GM12864 (cell line): Measurements from ENCODE around the gene MIPOL1.
"Not testable (repeated sequence)": the region's sequence is repeated elsewhere in the genome, so short reads cannot be mapped to it uniquely, and the experiment has no call there.

ENCODE experiments used
- DNase-seq: peaks from one replicate; pipeline ENCODE4 v3.0.0-alpha.2; 2011; ENCODE audit warnings: low read depth
- H3K4me3 ChIP-seq: 2 replicates; pipeline ENCODE4 v1.5.1; 2011; ENCODE audit warnings: mild to moderate bottlenecking, low read depth, low read length, control low read depth
- TF ChIP-seq, protein P1 (sequence below): IDR thresholded peaks from 2 replicates; pipeline ENCODE4 v1.5.1; 2011; ENCODE audit warnings: low read depth, mild to moderate bottlenecking, moderate library complexity, low read length, control low read depth, inconsistent platforms; ENCODE audit errors: missing control alignments

MIPOL1 gene

DNA sequence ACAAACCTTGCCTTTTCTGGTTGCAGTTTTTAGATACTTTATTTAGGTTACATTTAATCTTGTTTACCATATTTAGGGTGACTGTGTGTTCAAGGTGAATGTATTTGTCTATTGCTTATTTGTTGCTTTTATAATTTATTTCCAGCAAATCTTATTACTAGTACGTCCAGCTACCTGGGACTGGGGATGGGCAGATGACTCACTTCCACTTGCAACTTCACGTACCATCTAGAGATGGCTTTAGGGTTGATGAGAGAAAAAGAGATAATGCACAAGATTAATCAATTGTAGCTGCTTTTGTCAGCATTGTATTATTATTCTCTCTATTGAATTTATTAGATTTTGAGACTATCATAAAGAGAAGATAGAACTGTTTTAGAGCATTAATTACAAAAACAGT is 5.1 kb downstream of the MIPOL1 start:
- TF ChIP-seq, protein P1, sequence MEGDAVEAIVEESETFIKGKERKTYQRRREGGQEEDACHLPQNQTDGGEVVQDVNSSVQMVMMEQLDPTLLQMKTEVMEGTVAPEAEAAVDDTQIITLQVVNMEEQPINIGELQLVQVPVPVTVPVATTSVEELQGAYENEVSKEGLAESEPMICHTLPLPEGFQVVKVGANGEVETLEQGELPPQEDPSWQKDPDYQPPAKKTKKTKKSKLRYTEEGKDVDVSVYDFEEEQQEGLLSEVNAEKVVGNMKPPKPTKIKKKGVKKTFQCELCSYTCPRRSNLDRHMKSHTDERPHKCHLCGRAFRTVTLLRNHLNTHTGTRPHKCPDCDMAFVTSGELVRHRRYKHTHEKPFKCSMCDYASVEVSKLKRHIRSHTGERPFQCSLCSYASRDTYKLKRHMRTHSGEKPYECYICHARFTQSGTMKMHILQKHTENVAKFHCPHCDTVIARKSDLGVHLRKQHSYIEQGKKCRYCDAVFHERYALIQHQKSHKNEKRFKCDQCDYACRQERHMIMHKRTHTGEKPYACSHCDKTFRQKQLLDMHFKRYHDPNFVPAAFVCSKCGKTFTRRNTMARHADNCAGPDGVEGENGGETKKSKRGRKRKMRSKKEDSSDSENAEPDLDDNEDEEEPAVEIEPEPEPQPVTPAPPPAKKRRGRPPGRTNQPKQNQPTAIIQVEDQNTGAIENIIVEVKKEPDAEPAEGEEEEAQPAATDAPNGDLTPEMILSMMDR = no peak
- no peak overlapping the region for H3K4me3 ChIP-seq
- no peak for DNase-seq

DNA sequence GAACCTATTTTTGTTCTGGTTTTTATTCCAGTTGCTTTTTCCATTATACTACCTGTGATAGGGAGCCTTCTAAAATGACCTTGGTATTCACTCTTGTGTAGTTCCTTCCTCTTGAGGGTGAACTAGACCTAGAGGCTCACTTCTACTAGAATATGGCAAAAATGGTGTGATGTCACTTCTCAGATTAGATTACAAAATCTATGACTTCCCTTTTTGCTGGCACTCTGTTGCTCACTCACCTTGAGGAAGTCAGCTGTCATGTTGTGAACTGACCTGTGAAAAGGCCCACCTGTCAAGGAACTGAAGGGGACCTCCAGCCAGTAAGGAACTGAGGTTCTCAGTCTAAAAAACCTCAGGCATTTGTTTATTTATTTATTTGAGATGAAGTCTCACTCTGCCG is 5.7 kb downstream of the MIPOL1 start:
- no peak overlapping the region for H3K4me3 ChIP-seq
- TF ChIP-seq, protein P1 = no peak
- no peak for DNase-seq

DNA sequence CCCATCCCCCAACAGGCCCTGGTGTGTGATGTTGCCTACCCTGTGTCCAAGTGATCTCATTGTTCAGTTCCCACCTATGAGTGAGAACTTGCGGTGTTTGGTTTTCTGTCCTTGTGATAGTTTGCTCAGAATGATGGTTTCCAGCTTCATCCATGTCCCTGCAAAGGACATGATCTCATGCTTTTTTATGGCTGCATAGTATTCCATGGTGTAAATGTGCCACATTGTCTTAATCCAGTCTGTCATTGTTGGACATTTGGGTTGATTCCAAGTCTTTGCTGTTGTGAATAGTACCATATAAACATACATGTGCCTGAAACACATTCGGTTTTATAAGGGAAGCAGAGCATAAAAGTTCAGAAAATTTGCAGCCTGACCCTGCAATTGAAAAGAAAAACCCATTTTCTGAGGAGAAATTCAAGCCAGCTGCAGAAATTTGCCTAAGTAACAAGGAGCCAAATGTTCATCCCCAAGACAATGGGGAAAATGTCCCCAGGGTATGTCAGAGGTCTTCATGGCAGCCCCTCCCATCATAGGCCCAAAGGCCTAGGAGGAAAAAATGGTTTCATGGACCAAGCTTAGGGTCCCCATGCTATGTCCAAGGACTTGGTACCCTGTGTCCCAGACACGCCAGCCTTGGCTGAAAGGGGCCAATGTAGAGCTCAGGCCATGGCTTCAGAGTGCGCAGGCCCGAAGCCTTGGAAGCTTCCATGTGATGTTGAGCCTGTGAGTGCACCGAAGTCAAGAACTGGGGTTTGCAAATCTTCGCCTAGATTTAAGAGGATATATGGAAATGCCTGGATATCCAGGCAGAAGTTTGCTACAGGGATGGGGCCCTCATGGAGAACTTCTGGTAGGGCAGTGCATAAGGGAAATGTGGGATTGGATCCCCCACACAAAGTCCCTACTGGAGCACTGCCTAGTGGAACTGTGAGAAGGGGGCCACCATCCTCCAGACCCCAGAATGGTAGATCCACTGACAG is 8.2 kb downstream of the MIPOL1 start:
- not testable (repeated sequence) for DNase-seq

DNA sequence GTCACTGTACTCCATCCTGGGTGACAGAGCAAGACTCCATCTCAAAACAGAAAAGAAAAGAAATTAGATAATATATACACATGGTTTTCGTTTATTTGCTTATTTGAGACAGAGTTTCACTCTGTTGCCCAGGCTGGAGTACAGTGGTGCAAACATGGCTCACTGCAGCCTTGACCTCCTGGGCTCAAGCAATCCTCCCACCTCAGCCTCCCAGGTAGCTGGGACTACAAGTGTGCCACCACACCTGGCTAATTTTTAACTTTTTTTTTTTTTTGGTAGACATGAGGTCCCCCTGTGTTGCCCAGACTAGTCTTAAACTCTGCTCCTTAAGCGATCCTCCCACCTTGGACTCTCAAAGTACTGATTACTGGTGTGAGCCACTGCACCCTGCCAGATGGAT is 11.9 kb downstream of the MIPOL1 start:
- not testable (repeated sequence) for DNase-seq, H3K4me3 ChIP-seq

More for the DNA sequence above, 8.2 kb downstream of the MIPOL1 start:
- H3K4me3 ChIP-seq = not testable (repeated sequence)

DNA sequence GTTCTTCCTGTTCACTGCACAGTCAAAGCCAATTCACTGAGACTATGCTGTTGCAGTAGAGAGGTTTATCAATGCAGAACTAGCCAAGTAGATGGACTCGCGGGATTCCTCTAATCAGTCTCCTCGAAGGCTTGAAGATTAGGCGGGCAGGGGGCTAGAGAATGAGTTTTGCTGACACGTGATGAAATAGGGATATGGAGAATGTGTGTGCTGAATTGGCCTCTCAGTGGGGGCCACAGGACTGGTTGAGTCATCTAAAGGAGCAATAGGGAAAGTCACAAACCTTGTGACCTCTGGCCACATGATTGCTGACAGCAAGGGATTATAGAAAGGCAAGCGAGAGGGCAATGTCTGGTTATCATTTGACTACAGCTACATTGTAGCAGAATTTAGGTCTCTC is 12.7 kb downstream of the MIPOL1 start:
- no peak for DNase-seq
- TF ChIP-seq, protein P1 = no peak
- H3K4me3 ChIP-seq = no peak overlapping the region

DNA sequence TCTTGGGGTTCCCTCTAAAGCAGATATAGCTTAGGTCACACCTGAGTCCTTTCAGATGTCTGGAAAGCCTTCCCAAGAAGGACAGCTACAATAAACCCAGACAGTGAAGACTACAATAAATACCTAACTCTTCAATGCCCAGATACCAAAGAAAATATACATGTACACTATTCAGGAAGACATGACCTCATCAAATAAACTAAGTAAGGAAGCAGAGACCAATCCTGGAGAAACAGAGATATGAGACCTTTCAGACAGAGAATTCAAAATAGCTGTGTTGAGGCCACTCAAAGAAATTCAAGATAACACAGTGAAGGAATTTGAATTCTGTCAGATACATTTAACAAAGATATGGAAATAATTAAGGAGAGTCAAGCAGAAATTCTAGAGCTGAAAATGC is 15.3 kb downstream of the MIPOL1 start:
- no peak overlapping the region for H3K4me3 ChIP-seq
- TF ChIP-seq, protein P1 = no peak
- DNase-seq = no peak

DNA sequence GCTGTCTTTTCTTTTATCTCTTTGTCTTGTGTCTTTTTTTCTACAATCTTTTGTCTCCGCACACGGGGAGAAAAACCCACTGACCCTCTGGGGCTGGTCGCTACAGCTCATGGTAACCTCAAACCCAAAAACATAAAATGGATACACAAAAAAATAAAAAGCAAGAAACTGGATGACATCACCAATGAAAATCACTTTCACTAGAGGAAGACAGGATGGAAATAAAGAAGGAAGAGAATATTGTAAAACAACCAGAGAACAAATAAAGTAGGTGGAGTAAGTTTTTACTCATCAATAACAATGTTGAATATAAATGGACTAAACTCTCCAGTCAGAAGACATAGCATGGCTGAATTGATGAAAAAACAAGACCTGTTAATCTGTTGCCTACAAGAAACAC is 17.6 kb downstream of the MIPOL1 start:
- DNase-seq = no peak
- TF ChIP-seq, protein P1 = no peak
- H3K4me3 ChIP-seq = no peak overlapping the region

DNA sequence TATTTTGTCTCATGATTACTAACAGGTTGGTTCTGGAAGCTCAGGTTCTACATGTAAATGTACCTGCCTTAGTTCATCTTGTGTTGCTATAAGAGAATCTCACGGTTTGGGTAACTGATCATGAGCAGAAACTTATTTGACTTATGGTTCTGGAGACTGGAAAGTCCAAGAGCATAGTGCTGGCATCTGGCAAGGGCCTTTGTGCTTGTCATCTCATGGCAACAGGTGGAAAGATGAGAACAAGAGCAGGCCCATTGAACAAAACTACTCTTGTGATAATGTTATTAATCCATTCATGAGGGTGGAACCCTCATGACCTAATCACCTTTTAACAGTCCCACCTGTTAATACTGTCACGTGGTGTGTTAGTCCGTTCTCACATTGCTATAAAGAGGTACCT is 23.3 kb downstream of the MIPOL1 start:
- H3K4me3 ChIP-seq = no peak overlapping the region
- TF ChIP-seq, protein P1 = no peak
- DNase-seq = no peak
